Measurements from ENCODE around the gene HMGN3.
"Not testable (repeated sequence)": the region's sequence is repeated elsewhere in the genome, so short reads cannot be mapped to it uniquely, and the experiment has no call there.

Gene HMGN3

DNA sequence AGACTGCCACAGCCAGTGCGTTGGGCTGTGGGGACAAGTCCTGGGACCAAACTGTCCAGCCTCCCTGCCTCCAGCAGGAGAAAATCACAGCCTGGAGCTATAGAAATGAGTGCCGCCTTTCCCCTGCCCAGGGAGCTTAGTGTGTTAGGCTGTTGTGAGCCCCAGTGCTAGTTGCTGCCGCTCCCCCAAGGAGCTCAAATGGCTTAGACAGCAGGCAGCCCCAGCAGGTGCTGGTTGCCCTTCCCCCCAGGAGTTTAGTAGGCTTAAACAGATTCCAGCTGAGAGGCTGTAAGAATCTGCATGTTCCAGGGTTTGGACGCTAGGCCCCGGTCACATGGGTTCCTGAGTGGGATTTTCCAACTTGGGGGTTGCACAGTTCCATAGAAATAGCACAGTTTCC is 27.2 kb upstream of the HMGN3 start:
- Histone ChIP-seq H3K4me3 (no peak overlapping the region), H3K27ac (no peak overlapping the region)
- TF ChIP-seq, protein P1, sequence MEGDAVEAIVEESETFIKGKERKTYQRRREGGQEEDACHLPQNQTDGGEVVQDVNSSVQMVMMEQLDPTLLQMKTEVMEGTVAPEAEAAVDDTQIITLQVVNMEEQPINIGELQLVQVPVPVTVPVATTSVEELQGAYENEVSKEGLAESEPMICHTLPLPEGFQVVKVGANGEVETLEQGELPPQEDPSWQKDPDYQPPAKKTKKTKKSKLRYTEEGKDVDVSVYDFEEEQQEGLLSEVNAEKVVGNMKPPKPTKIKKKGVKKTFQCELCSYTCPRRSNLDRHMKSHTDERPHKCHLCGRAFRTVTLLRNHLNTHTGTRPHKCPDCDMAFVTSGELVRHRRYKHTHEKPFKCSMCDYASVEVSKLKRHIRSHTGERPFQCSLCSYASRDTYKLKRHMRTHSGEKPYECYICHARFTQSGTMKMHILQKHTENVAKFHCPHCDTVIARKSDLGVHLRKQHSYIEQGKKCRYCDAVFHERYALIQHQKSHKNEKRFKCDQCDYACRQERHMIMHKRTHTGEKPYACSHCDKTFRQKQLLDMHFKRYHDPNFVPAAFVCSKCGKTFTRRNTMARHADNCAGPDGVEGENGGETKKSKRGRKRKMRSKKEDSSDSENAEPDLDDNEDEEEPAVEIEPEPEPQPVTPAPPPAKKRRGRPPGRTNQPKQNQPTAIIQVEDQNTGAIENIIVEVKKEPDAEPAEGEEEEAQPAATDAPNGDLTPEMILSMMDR (IDR thresholded peaks at IDR 0.05): no peak
- no peak for DNase-seq (ENCODE audit: low spot score)

DNA sequence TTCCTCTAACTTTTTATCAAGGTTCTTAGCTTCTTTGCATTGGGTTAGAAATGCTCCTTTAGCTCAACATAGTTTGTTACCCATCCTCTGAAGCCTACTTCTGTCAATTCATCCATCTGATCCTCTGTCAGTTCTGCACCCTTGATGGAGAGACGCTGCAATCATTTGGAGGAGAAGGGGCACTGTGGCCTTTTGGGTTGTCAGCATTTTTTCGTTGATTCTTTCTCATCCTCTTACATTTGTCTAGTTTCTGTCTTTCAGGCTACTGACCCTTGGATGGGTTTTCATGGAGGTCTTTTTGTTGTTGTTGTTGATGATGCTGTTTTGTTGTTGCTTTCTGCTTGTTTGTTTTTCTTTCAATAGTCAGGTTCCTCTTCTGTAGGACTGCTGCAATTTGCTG is 26.3 kb upstream of the HMGN3 start:
- no peak for DNase-seq (ENCODE audit: low spot score)
- Histone ChIP-seq H3K27ac (no peak overlapping the region), H3K4me3 (no peak overlapping the region)
- TF ChIP-seq, protein P1 (IDR thresholded peaks at IDR 0.05): no peak

DNA sequence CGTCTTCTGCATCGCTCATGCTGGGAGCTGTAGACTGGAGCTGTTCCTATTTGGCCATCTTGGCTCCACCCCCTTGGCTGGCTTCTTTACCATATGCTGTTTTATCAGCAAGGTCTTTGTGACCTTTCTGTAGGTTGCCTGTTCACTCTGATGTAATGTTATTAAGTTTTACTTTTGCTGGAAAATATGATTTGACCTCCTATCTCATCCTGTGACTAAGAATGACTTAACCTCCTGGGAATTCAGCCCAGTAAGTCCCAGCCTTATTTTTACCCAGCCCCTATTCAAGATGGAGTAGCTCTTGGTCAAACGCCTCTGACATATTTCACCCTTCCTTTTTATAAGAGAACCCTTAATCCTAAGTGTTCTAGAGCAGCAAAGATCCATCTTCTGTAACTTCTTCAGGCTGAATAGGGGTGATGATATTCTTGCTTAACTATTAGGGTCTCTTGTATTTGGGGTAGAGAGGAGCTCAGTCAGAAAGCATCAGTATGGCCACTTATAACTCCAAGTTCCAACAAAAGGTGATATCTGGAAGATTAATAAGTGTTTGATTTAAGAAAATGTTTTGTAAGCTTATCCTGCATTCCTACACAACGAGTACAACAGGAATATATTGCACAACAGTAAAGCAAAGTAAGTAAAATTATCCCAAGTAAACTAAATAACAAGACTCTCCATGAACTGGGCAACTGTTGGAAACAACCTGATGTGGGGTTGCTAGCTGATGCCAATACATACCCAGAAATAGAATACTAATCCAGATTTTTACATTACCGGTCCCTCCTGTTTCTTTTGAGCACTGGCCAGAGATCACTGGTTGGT is 23.1 kb upstream of the HMGN3 start:
- Histone ChIP-seq H3K27ac (no peak overlapping the region), H3K4me3 (no peak overlapping the region)
- no peak for DNase-seq (ENCODE audit: low spot score)
- TF ChIP-seq, protein P1 (IDR thresholded peaks at IDR 0.05): no peak

DNA sequence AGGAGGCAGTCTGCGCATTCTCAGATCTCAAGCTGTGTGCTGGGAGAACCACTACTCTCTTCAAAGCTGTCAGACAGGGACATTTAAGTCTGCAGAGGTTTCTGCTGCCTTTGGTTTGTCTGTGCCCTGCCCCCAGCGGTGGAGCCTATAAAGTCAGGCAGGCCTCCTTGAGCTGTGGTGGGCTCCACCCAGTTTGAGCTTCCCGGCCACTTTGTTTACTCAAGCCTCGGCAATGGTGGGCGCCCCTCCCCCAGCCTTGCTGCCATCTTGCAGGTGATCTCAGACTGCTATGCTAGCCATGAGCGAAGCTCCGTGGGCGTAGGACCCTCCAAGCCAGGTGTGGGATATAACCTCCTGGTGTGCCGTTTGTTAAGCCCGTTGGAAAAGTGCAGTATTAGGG is 22.3 kb upstream of the HMGN3 start:
- not testable (repeated sequence) for DNase-seq (ENCODE audit: low spot score); H3K4me3 ChIP-seq; H3K27ac ChIP-seq

DNA sequence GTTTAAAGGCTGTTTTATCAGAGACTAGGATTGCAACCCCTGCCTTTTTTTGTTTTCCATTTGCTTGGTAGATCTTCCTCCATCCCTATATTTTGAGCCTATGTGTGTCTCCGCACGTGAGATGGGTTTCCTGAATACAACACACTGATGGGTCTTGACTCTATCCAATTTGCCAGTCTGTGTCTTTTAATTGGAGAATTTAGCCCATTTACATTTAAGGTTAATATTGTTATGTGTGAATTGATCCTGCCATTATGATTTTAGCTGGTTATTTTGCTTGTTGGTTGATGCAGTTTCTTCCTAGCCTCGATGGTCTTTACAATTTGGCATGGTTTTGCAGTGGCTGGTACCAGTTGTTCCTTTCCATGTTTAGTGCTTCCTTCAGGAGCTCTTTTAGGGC is 20.6 kb upstream of the HMGN3 start:
- DNase-seq (ENCODE audit: low spot score); H3K4me3 ChIP-seq: not testable (repeated sequence)

DNA sequence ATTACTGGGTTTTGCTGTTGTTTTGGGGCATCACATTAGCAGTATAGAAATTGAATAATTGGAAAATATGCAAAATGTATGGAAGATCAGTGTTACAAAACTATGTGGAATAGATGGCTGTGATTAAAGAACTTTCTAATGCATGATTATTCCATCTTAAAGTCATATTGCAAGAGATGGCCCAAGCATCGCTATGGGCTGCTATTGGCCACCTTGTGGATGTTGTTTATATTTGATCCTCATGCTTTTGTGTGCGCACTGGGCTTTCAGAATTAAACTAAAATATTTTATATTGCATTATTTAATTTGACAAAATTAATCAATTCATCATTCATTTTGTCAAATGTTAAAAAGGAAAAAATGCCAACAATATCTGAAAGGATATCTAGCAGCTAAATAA is 16.1 kb upstream of the HMGN3 start:
- TF ChIP-seq, protein P1 (IDR thresholded peaks at IDR 0.05): no peak
- Histone ChIP-seq H3K27ac (no peak overlapping the region), H3K4me3 (no peak overlapping the region)
- no peak for DNase-seq (ENCODE audit: low spot score)

More for the DNA sequence above, 20.6 kb upstream of the HMGN3 start:
- not testable (repeated sequence) for H3K27ac ChIP-seq

DNA sequence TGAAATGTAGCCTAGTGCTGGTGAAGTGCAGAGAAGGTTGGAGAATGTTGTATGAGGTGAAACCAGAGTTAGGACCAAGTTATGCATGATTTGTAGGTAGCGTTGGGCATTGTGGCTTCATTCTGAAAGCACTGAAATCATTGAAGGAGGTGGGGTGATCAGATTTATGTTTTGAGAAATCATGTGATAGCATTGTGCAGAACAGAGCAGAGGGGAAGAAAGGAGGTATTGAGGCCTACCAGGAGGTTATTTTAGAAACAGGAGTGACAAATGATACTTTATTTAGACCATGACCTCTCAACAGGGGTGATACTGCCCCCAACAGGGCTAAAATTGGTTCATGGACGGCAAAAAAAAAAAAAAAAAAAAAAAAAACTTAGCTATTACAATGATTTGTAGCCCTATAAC is 15.6 kb upstream of the HMGN3 start:
- DNase-seq (ENCODE audit: low spot score): no peak
- H3K4me3 ChIP-seq: no peak overlapping the region
- TF ChIP-seq, protein P1 (IDR thresholded peaks at IDR 0.05): no peak
- H3K27ac ChIP-seq: no peak overlapping the region

DNA sequence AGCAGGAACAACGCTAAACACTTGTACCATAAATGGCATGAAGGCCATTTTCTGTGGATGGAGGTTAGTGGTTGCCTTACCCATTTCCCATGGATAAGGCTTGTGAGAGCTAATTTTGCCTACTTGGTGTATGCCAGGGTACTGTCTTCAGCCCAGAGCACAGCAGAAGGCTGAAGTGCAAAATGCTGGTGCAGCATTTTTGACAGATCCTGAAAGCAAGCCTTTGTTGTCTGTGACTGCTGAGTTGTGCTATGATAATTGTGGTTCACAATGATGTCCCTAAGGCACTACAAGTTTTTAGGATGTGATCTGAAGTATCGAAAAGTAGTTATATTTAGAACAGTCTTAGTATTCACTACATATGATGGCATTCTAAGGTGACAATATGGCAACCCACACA is 14.7 kb upstream of the HMGN3 start:
- TF ChIP-seq, protein P1 (IDR thresholded peaks at IDR 0.05): no peak
- Histone ChIP-seq H3K27ac (no peak overlapping the region), H3K4me3 (no peak overlapping the region)
- DNase-seq (ENCODE audit: low spot score): no peak
